NCI-H146 treated with DMSO at 0.1 percent for 48 hours (cell line): ENCODE measurements around the gene ACAA2.
A peak's percentile ranks its signal among the peaks of the same experiment; 100 is the strongest.

Experiments
- DNase-seq: peaks from one replicate; lab custom pipeline; 2025; ENCODE audit not compliant: unreplicated experiment; lab: John Stamatoyannopoulos, UW

Gene ACAA2

GRCh38 chr18:49768051-49768391, 45.3 kb downstream of the ACAA2 start:
- peak; percentile 49 for DNase-seq

- no peak for DNase-seq
These were observed 46.0 kb downstream of the ACAA2 start for GRCh38 chr18:49767111-49768050.

GRCh38 chr18:49766646-49767045, 46.7 kb downstream of the ACAA2 start:
- DNase-seq, result no peak

- DNase-seq, result no peak
These were observed 49.3 kb downstream of the ACAA2 start for GRCh38 chr18:49764032-49764431.

GRCh38 chr18:49763590-49763989, 49.7 kb downstream of the ACAA2 start:
- DNase-seq, result no peak

GRCh38 chr18:49762191-49763077, 50.9 kb downstream of the ACAA2 start:
- no peak for DNase-seq

GRCh38 chr18:49761771-49762170, 51.6 kb downstream of the ACAA2 start:
- no peak for DNase-seq

- no peak for DNase-seq
These were observed 55.1 kb downstream of the ACAA2 start for GRCh38 chr18:49758263-49758610.

GRCh38 chr18:49757513-49758262, 55.6 kb downstream of the ACAA2 start:
- DNase-seq, result no peak

GRCh38 chr18:49756671-49757362, 56.5 kb downstream of the ACAA2 start:
- DNase-seq, result no peak

- no peak for DNase-seq
These were observed 57.2 kb downstream of the ACAA2 start for GRCh38 chr18:49756135-49756534.

GRCh38 chr18:49755489-49755888, 57.8 kb downstream of the ACAA2 start:
- DNase-seq, result no peak

- DNase-seq, result no peak
These were observed 58.5 kb downstream of the ACAA2 start for GRCh38 chr18:49754866-49755265.

- DNase-seq, result no peak
These were observed 59.7 kb downstream of the ACAA2 start for GRCh38 chr18:49753643-49754042.

GRCh38 chr18:49752095-49752457, 61.3 kb downstream of the ACAA2 start:
- no peak for DNase-seq

GRCh38 chr18:49751427-49752094, 61.8 kb downstream of the ACAA2 start:
- DNase-seq, result peak; percentile 87

GRCh38 chr18:49749563-49749962, 63.8 kb downstream of the ACAA2 start:
- DNase-seq, result no peak

GRCh38 chr18:49747876-49748275, 65.5 kb downstream of the ACAA2 start:
- DNase-seq, result no peak

- DNase-seq, result peak; percentile 77
These were observed 68.0 kb downstream of the ACAA2 start for GRCh38 chr18:49745045-49746014.
